T-helper 2 cell treated with Interferon-gamma antibody and Interleukin-4, amounts not matched to agents 5 μg/mL and 100 μg/mL, for 36 hours (primary cell): ENCODE data around the gene MIER3.

Source experiments
- DNase-seq: peaks from one replicate; pipeline ENCODE4 v3.0.0; 2021; ENCODE audit warnings: low spot score
- H3K27ac Mint-ChIP-seq: one replicate; pipeline ENCODE4 v1.8.0; 2021; ENCODE audit warnings: mild to moderate bottlenecking, mixed read lengths
- H3K27me3 Mint-ChIP-seq: one replicate; pipeline ENCODE4 v1.8.0; 2021; ENCODE audit warnings: low read depth, mixed read lengths
- H3K36me3 Mint-ChIP-seq: one replicate; pipeline ENCODE4 v1.8.0; 2021; ENCODE audit warnings: low read depth, mixed read lengths
- H3K4me1 Mint-ChIP-seq: one replicate; pipeline ENCODE4 v1.8.0; 2021; ENCODE audit warnings: low read depth, mixed read lengths
- H3K4me3 Mint-ChIP-seq: one replicate; pipeline ENCODE4 v1.8.0; 2022; ENCODE audit warnings: mild to moderate bottlenecking, moderate library complexity, mixed read lengths
- H3K9me3 Mint-ChIP-seq: one replicate; pipeline ENCODE4 v1.8.0; 2021; ENCODE audit warnings: mixed read lengths

The MIER3 gene

GRCh38 chr5:56947052-56947451 lies 4.9 kb downstream of the MIER3 start:
- Mint-ChIP-seq H3K27ac (no peak overlapping the region), H3K4me3 (no peak overlapping the region), H3K36me3 (peaks cover 27% of the 10 kb centered on the region), H3K9me3 (no peaks in the 10 kb centered on the region), H3K27me3 (no peaks in the 10 kb centered on the region), H3K4me1 (peaks cover 16% of the 10 kb centered on the region)
- no peak for DNase-seq

GRCh38 chr5:56941981-56942380 lies 9.9 kb downstream of the MIER3 start:
- Mint-ChIP-seq H3K36me3 (peaks cover 54% of the 10 kb centered on the region), H3K27ac (no peak overlapping the region)
- no peak for DNase-seq

GRCh38 chr5:56938858-56939257 lies 13.1 kb downstream of the MIER3 start:
- H3K27ac Mint-ChIP-seq, result no peak overlapping the region
- peaks cover 3% of the 10 kb centered on the region for H3K4me1 Mint-ChIP-seq
- peaks cover 53% of the 10 kb centered on the region for H3K36me3 Mint-ChIP-seq
- H3K27me3 Mint-ChIP-seq, result no peaks in the 10 kb centered on the region
- no peaks in the 10 kb centered on the region for H3K9me3 Mint-ChIP-seq
- no peak overlapping the region for H3K4me3 Mint-ChIP-seq
- no peak for DNase-seq

More at GRCh38 chr5:56941981-56942380, 9.9 kb downstream of the MIER3 start:
- Mint-ChIP-seq H3K9me3 (no peaks in the 10 kb centered on the region), H3K4me1 (peaks cover 2% of the 10 kb centered on the region), H3K27me3 (no peaks in the 10 kb centered on the region), H3K4me3 (no peak overlapping the region)

- H3K36me3 Mint-ChIP-seq, result peaks cover 40% of the 10 kb centered on the region
- H3K4me3 Mint-ChIP-seq, result no peak overlapping the region
- no peaks in the 10 kb centered on the region for H3K27me3 Mint-ChIP-seq
Measured at GRCh38 chr5:56934325-56934724, 17.6 kb downstream of the MIER3 start.

GRCh38 chr5:56922922-56923321 lies 29.0 kb downstream of the MIER3 start:
- H3K4me1 Mint-ChIP-seq, result peaks cover 6% of the 10 kb centered on the region
- no peaks in the 10 kb centered on the region for H3K9me3 Mint-ChIP-seq
- DNase-seq, result no peak
- no peak overlapping the region for H3K4me3 Mint-ChIP-seq
- no peak overlapping the region for H3K27ac Mint-ChIP-seq
- H3K36me3 Mint-ChIP-seq, result peaks cover 42% of the 10 kb centered on the region
- H3K27me3 Mint-ChIP-seq, result no peaks in the 10 kb centered on the region

More at GRCh38 chr5:56934325-56934724, 17.6 kb downstream of the MIER3 start:
- H3K4me1 Mint-ChIP-seq, result peaks cover 3% of the 10 kb centered on the region
- no peak overlapping the region for H3K27ac Mint-ChIP-seq
- no peak for DNase-seq
- H3K9me3 Mint-ChIP-seq, result no peaks in the 10 kb centered on the region

GRCh38 chr5:56919942-56920662 lies 31.8 kb downstream of the MIER3 start:
- H3K27ac Mint-ChIP-seq, result no peak overlapping the region
- H3K4me1 Mint-ChIP-seq, result peaks cover 6% of the 10 kb centered on the region
- H3K27me3 Mint-ChIP-seq, result no peaks in the 10 kb centered on the region

GRCh38 chr5:56918054-56918453 lies 33.9 kb downstream of the MIER3 start:
- no peak overlapping the region for H3K27ac Mint-ChIP-seq
- H3K9me3 Mint-ChIP-seq, result no peaks in the 10 kb centered on the region
- peaks cover 18% of the 10 kb centered on the region for H3K36me3 Mint-ChIP-seq
- DNase-seq, result no peak
- no peak overlapping the region for H3K4me3 Mint-ChIP-seq
- no peaks in the 10 kb centered on the region for H3K27me3 Mint-ChIP-seq
- H3K4me1 Mint-ChIP-seq, result peaks cover 6% of the 10 kb centered on the region

More at GRCh38 chr5:56919942-56920662, 31.8 kb downstream of the MIER3 start:
- H3K9me3 Mint-ChIP-seq, result no peaks in the 10 kb centered on the region
- H3K4me3 Mint-ChIP-seq, result no peak overlapping the region
- no peak for DNase-seq
- H3K36me3 Mint-ChIP-seq, result peaks cover 31% of the 10 kb centered on the region

GRCh38 chr5:56917534-56917933 lies 34.4 kb downstream of the MIER3 start:
- no peak overlapping the region for H3K27ac Mint-ChIP-seq
- DNase-seq, result no peak
- no peak overlapping the region for H3K4me3 Mint-ChIP-seq
- H3K9me3 Mint-ChIP-seq, result no peaks in the 10 kb centered on the region
- peaks cover 6% of the 10 kb centered on the region for H3K4me1 Mint-ChIP-seq
- H3K27me3 Mint-ChIP-seq, result no peaks in the 10 kb centered on the region
- peaks cover 14% of the 10 kb centered on the region for H3K36me3 Mint-ChIP-seq

- peaks cover 18% of the 10 kb centered on the region for H3K4me1 Mint-ChIP-seq
Measured at GRCh38 chr5:56914678-56915077, 37.2 kb downstream of the MIER3 start.

GRCh38 chr5:56913766-56914165 lies 38.2 kb downstream of the MIER3 start:
- Mint-ChIP-seq H3K27me3 (no peaks in the 10 kb centered on the region), H3K4me1 (peaks cover 22% of the 10 kb centered on the region), H3K36me3 (peaks cover 6% of the 10 kb centered on the region)

More at GRCh38 chr5:56914678-56915077, 37.2 kb downstream of the MIER3 start:
- Mint-ChIP-seq H3K9me3 (no peaks in the 10 kb centered on the region), H3K27me3 (no peaks in the 10 kb centered on the region), H3K4me3 (no peak overlapping the region), H3K27ac (no peak overlapping the region), H3K36me3 (peaks cover 6% of the 10 kb centered on the region)
- no peak for DNase-seq

GRCh38 chr5:56910210-56910965 lies 41.5 kb downstream of the MIER3 start:
- H3K4me3 Mint-ChIP-seq, result peak overlapping the region; percentile 91
- peaks cover 12% of the 10 kb centered on the region for H3K27me3 Mint-ChIP-seq
- peaks cover 23% of the 10 kb centered on the region for H3K4me1 Mint-ChIP-seq
- no peak for DNase-seq
- H3K36me3 Mint-ChIP-seq, result peaks cover 3% of the 10 kb centered on the region
- H3K27ac Mint-ChIP-seq, result peak overlapping the region; percentile 81
- peaks cover 5% of the 10 kb centered on the region for H3K9me3 Mint-ChIP-seq

More at GRCh38 chr5:56913766-56914165, 38.2 kb downstream of the MIER3 start:
- DNase-seq, result no peak
- Mint-ChIP-seq H3K4me3 (no peak overlapping the region), H3K9me3 (no peaks in the 10 kb centered on the region), H3K27ac (no peak overlapping the region)

- DNase-seq, result peak; percentile 96
- H3K4me1 Mint-ChIP-seq, result peaks cover 23% of the 10 kb centered on the region
- H3K27me3 Mint-ChIP-seq, result peaks cover 14% of the 10 kb centered on the region
- peaks cover 3% of the 10 kb centered on the region for H3K36me3 Mint-ChIP-seq
- peaks cover 5% of the 10 kb centered on the region for H3K9me3 Mint-ChIP-seq
- H3K27ac Mint-ChIP-seq, result peak within 1 kb of the TSS; percentile 81
- peak within 1 kb of the TSS; percentile 91 for H3K4me3 Mint-ChIP-seq
Measured at GRCh38 chr5:56909294-56910209, 42.4 kb downstream of the MIER3 start, which contains the start of gene SETD9. TSS of gene SETD9 (plus strand) at chr5:56909596. CDS start at chr5:56909646, 50 bp downstream.

GRCh38 chr5:56908942-56909293 lies 43.0 kb downstream of the MIER3 start:
- DNase-seq, result no peak
- Mint-ChIP-seq H3K4me3 (peak overlapping the region; percentile 91), H3K36me3 (peaks cover 3% of the 10 kb centered on the region), H3K27me3 (peaks cover 18% of the 10 kb centered on the region), H3K4me1 (peaks cover 23% of the 10 kb centered on the region), H3K27ac (peak overlapping the region; percentile 81), H3K9me3 (peaks cover 5% of the 10 kb centered on the region)
